K562 (cell line): ENCODE data around the gene ARHGAP10. TPM values are rescaled to one million over a fixed set of nuclear protein-coding genes. Genes with fewer than 3 reads are reported as not detected.

Experiments used
- ATAC-seq: fragments of 200-7000 bp; cut with Tn5 transposase; 3 replicates; pipeline ENCODE4 v1.9.1; 2020; ENCODE audit warnings: moderate library complexity
- BruUV-seq: library from RNA; stranded (reverse); fragments of 400-500 nt; replicated peaks from 2 replicates; lab custom pipeline; 2021; lab: Mats Ljungman, UMichigan
- CTCF ChIA-PET: fragments of 300-600 bp; formaldehyde crosslinking; extraction: SDS; loops from one replicate; lab custom pipeline; 2021; ENCODE audit warnings: low intra/inter-chr PET ratio; lab: Yijun Ruan, JAX
- POLR2A ChIA-PET: fragments of 300-600, 350-650 bp; sonication (Branson Sonifier 250); formaldehyde crosslinking; extraction: SDS; loops from one replicate; lab custom pipeline; 2021; ENCODE audit warnings: antibody characterized with exemption, inconsistent platforms; lab: Yijun Ruan, JAX
- DNase-seq, 4 experiments: peaks; one replicate each; pipeline versions ENCODE4 v3.0.0 to v3.0.0-alpha.2; 2011 to 2018; ENCODE audit warnings: low spot score in 3 of 4, mixed read lengths in 3 of 4; ENCODE audit errors: extremely low read depth in 1 of 4
- FAIRE-seq: peaks from 2 replicates; lab custom pipeline; 2011; peaks lifted over from hg19 to GRCh38; lab: Jason Lieb, UNC
- H2AFZ ChIP-seq: 2 replicates; pipeline ENCODE4 v1.6.0; 2011; ENCODE audit warnings: low read depth, low read length, control low read depth, inconsistent platforms
- H3K27ac ChIP-seq: fragments of 200-600 bp; 3 replicates; pipeline ENCODE4 v1.8.0; 2011; ENCODE audit warnings: low read depth, mild to moderate bottlenecking, control low read depth, inconsistent platforms, low read length, moderate library complexity, mixed read lengths; ENCODE audit errors: extremely low read depth
- H3K27me3 ChIP-seq, 2 experiments: fragments of 300-600 bp in 1 of 2; 2 replicates in 1 of 2; 3 replicates in 1 of 2; pipeline versions ENCODE4 v1.6.0 to v1.8.0; 2011; ENCODE audit warnings: inconsistent platforms in 2 of 2, low read length in 2 of 2, mild to moderate bottlenecking in 1 of 2, mixed read lengths in 1 of 2, moderate library complexity in 1 of 2; ENCODE audit not compliant: control insufficient read depth in 2 of 2, insufficient read depth in 2 of 2
- H3K36me3 ChIP-seq: fragments of 300-600 bp; 3 replicates; pipeline ENCODE4 v1.8.0; 2011; ENCODE audit warnings: mild to moderate bottlenecking, low read length, inconsistent platforms; ENCODE audit not compliant: control insufficient read depth, insufficient read depth
- H3K4me1 ChIP-seq, 2 experiments: fragments of 200-600 bp in 1 of 2; replicated peaks in 1 of 2; 2 replicates in 1 of 2; 3 replicates in 1 of 2; pipeline versions ENCODE4 v1.5.1 to v1.8.0; 2011; ENCODE audit warnings: inconsistent platforms in 2 of 2, low read length in 2 of 2, mild to moderate bottlenecking in 1 of 2, mixed read lengths in 1 of 2, moderate library complexity in 1 of 2; ENCODE audit not compliant: control insufficient read depth in 2 of 2, insufficient read depth in 2 of 2
- H3K4me2 ChIP-seq: 2 replicates; pipeline ENCODE4 v1.6.1; 2011; ENCODE audit warnings: low read length, control low read depth, inconsistent platforms, mixed read lengths; ENCODE audit not compliant: insufficient read depth
- H3K4me3 ChIP-seq: fragments of 200-600 bp; sonication (generic), shearing (Covaris generic); 2 replicates; pipeline ENCODE4 v1.5.1; 2016; ENCODE audit warnings: control low read depth, inconsistent platforms
- H3K79me2 ChIP-seq: fragments of 200-600 bp; 3 replicates; pipeline ENCODE4 v1.8.0; 2011; ENCODE audit warnings: low read length, inconsistent platforms; ENCODE audit not compliant: control insufficient read depth, insufficient read depth
- H3K9ac ChIP-seq, 2 experiments: 2 replicates each; pipeline versions ENCODE4 v1.6.0 to v1.6.1; 2011; ENCODE audit warnings: low read depth in 2 of 2, low read length in 2 of 2, control low read depth in 1 of 2, inconsistent platforms in 1 of 2, mild to moderate bottlenecking in 1 of 2, mixed read lengths in 1 of 2; ENCODE audit not compliant: insufficient read depth in 1 of 2
- H3K9me1 ChIP-seq: one replicate; pipeline ENCODE4 v1.6.0; 2011; ENCODE audit warnings: inconsistent platforms, mild to moderate bottlenecking, low read length, moderate library complexity; ENCODE audit not compliant: control insufficient read depth, insufficient read depth
- H3K9me3 ChIP-seq: replicated peaks from 2 replicates; pipeline ENCODE4 v1.5.1; 2011; ENCODE audit warnings: low read depth, low read length, inconsistent platforms; ENCODE audit not compliant: control insufficient read depth, insufficient read depth
- H4K20me1 ChIP-seq: replicated peaks from 2 replicates; pipeline ENCODE4 v1.6.1; 2011; ENCODE audit warnings: low read length, inconsistent platforms, mixed read lengths; ENCODE audit not compliant: control insufficient read depth, insufficient read depth
- BMI1 ChIP-seq: fragments of 150-350 bp; IDR thresholded peaks from 2 replicates; pipeline ENCODE4 v1.6.1; 2014; ENCODE audit warnings: low read length
- CHCHD3 ChIP-seq: fragments of 250-450 bp; sonication (Bioruptor Pico); IDR thresholded peaks from 2 replicates; pipeline ENCODE4 v2.1.2; 2022; ENCODE audit warnings: mild to moderate bottlenecking
- COPS2 ChIP-seq: fragments of 450-650 bp; conservative IDR thresholded peaks from 2 replicates; pipeline ENCODE4 v1.6.1; 2016; ENCODE audit warnings: mild to moderate bottlenecking, moderate library complexity
- CSDE1 ChIP-seq, 2 experiments: fragments of 450-650 bp; IDR thresholded peaks; 2 replicates each; pipeline ENCODE4 v1.6.1; 2016; ENCODE audit warnings: mild to moderate bottlenecking in 1 of 2
- HOXB6 ChIP-seq: fragments of 250-450 bp; sonication (Bioruptor Pico); IDR thresholded peaks from 2 replicates; pipeline ENCODE4 v1.5.1; 2022; ENCODE audit warnings: mild to moderate bottlenecking, borderline replicate concordance
- KLF13 ChIP-seq: fragments of 450-650 bp; IDR thresholded peaks from 2 replicates; pipeline ENCODE4 v1.6.1; 2016; ENCODE audit warnings: missing genetic modification characterization, low read depth, mild to moderate bottlenecking, missing compliant biosample characterization, moderate library complexity, borderline replicate concordance
- POLR2H ChIP-seq: IDR thresholded peaks from 2 replicates; pipeline ENCODE4 v1.6.1; 2016; ENCODE audit warnings: missing genetic modification characterization, low read depth, mild to moderate bottlenecking, control low read depth, missing compliant biosample characterization, moderate library complexity
- RBM15 ChIP-seq: fragments of 200-400 bp; formaldehyde crosslinking; IDR thresholded peaks from 2 replicates; pipeline ENCODE4 v1.6.1; 2018; ENCODE audit warnings: mild to moderate bottlenecking, low read length, moderate library complexity; ENCODE audit not compliant: insufficient read depth
- TOE1 ChIP-seq, 2 experiments: fragments of 450-650 bp in 1 of 2; sonication (generic) in 1 of 2; formaldehyde crosslinking in 1 of 2; IDR thresholded peaks; 2 replicates each; pipeline versions ENCODE4 v1.7.1 to v1.8.0; 2016 to 2022; ENCODE audit warnings: borderline replicate concordance in 2 of 2, mild to moderate bottlenecking in 2 of 2, antibody characterized with exemption in 1 of 2, inconsistent platforms in 1 of 2, low read depth in 1 of 2, missing genetic modification reagents in 1 of 2, moderate library complexity in 1 of 2
- TRIM28 ChIP-seq: fragments of 450-650 bp; IDR thresholded peaks from 2 replicates; pipeline ENCODE4 v1.6.1; 2017
- ZC3H8 ChIP-seq: fragments of 450-650 bp; IDR thresholded peaks from 2 replicates; pipeline ENCODE4 v1.6.1; 2017
- ZNF253 ChIP-seq: fragments of 250-450 bp; sonication (Bioruptor Pico); conservative IDR thresholded peaks from 2 replicates; pipeline ENCODE4 v1.6.1; 2021; ENCODE audit warnings: mild to moderate bottlenecking
- WGBS: fragments of 100-300 bp; shearing (Covaris generic); methylation state at CpG from one replicate; pipeline ENCODE4 v1.1.6; 2016; ENCODE audit warnings: low coverage, mixed read lengths; ENCODE audit not compliant: insufficient coverage; ENCODE audit errors: missing lambda C conversion rate; 5-methylcytosine and 5-hydroxymethylcytosine counted together
- in situ Hi-C: fragments of 300-500 bp; cut with MboI; formaldehyde crosslinking; loops from 4 replicates; pipeline ENCODE4 v1.15.0; 2018; ENCODE audit warnings: inconsistent platforms, mixed read lengths
- intact Hi-C: fragments of 100-400 bp; cut with micrococcal nuclease; formaldehyde crosslinking; loops from 2 replicates; pipeline ENCODE4 v1.14.2; 2022
- polyA plus RNA-seq, 8 experiments: library from polyadenylated mRNA; depleted of rRNA in 4 of 8; stranded (reverse) in 5 of 8; unstranded in 3 of 8; fragments of >200 nt; fragmentation: Nextera tagmentation in 2 of 8; fragmentation: Illumina TruSeq in 1 of 8; extraction: Ambion mirVana in 2 of 8; extraction: Trizol in 1 of 8; gene quantifications; 2 replicates each; pipeline versions ENCODE4 v1.2.1 to v1.2.3, GENCODE V29; 2011 to 2014; ENCODE audit warnings: inconsistent platforms in 1 of 8, missing spikeins in 1 of 8
- total RNA-seq, 7 experiments: library from RNA; depleted of rRNA in 6 of 7; stranded (reverse); fragments of >200 nt in 6 of 7; fragmentation: Illumina TruSeq in 2 of 7; extraction: Trizol in 2 of 7; gene quantifications; 2 replicates each; pipeline versions ENCODE4 v1.2.1 to v1.2.3, GENCODE V29; 2011 to 2021; ENCODE audit warnings: low replicate concordance in 1 of 7
- TF ChIP-seq, protein P1 (sequence below): fragments of 250-450 bp; sonication (Bioruptor Pico); IDR thresholded peaks from 2 replicates; pipeline ENCODE4 v1.4.0; 2020
- TF ChIP-seq, protein P2 (sequence below): fragments of 450-650 bp; formaldehyde crosslinking; IDR thresholded peaks from 2 replicates; pipeline ENCODE4 v1.4.0; 2022; ENCODE audit warnings: mild to moderate bottlenecking, moderate library complexity
- TF ChIP-seq, protein P3 (sequence below): fragments of 200-800 bp; sonication (Bioruptor generic); IDR thresholded peaks from 2 replicates; pipeline ENCODE4 v1.6.1; 2017; ENCODE audit warnings: missing genetic modification characterization, missing compliant biosample characterization

The ARHGAP10 gene
- total and polyA plus RNA-seq, 9 of the 15 experiments (the other 6 are each of a cell fraction or from before 2014, with no cell fraction given), result 0.03 to 0.22 (median 0.06) TPM; not detected in 3

DNA sequence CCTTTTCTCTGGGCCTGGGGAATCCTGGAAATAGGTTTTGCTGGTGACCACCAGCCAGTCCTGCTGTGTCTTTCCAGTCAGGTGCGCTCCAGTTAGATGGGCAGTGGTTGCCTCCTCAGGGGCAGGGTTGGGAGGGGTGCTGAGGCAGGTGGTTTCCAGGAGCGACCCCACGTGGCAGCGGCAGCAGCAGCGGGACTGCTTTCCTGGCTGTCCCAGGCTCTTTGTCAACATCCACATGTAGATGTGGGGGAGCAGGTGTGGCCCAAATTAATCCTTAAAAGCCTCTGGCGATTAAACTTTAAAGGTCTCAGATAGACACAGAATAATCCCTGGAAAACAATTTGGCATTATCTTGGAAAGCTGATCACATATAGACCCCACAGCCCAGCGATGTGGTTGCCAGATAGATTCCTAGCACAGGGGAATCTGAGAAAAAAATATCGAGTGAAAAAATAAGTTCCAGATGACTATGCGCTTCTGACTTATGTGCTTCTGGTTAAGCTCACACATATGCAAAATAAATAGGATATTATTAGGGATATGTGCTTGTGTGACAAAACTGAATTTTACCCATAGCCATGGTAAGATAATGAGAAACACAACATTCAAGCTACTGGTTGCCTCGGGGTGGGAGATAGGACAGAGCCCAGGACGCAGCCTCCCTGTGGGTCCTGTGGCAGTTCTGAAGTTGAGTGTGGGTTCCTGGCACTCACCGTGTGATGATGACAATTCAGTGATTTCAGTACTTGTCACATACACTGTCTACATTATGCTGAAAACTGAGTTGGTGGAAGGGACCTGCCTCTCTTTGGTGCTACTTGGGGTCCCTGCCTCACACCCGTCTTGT, 336.4 kb downstream of the ARHGAP10 start (continued):
- TF ChIP-seq BMI1 (no peak), POLR2H (tag) (no peak), ZNF253 (CRISPR knock-in tag) (no peak)
- TF ChIP-seq, protein P1, sequence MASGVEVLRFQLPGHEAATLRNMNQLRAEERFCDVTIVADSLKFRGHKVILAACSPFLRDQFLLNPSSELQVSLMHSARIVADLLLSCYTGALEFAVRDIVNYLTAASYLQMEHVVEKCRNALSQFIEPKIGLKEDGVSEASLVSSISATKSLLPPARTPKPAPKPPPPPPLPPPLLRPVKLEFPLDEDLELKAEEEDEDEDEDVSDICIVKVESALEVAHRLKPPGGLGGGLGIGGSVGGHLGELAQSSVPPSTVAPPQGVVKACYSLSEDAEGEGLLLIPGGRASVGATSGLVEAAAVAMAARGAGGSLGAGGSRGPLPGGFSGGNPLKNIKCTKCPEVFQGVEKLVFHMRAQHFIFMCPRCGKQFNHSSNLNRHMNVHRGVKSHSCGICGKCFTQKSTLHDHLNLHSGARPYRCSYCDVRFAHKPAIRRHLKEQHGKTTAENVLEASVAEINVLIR, result no peak
- TF ChIP-seq, all 486 proteins: peak for 0

DNA sequence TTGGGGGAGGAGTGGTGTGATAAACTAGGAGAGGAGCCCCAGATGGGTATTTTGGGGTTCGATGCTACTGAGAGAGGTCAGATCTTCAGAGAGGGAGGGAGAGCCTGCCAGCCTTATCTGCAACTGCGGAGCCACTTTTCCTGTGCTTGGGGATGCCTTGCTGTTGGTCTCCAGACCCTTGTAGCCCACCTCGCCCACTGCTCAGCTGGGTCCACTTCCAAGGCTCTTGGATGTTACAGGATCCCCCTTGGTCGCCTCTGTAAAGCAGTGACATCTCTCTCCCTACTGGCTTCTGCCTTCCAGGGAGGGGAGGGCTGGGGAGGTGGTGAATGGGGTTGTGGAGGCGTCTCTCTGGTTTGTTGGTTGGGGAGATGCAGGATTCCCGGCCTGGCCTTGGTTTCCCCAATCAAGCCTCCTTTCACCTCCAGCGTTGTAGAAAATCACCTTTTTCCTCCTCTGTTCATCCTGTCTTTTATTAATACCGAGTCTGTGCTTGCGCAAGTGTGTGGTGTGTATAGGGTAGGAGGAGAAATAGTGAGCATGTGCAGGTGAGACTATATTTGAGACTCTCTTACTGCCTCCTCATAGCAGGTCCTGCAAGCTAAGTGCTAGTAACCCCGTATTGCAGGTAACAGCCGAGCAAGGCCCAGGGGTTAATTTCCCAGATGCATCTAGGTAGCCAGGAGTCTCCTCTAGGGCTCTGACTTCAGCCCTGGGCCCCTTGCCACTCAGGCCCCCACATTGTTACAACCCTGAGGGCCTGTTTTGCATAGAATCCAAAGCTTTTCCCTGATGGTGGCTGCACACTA, 337.4 kb downstream of the ARHGAP10 start:
- H4K20me1 ChIP-seq, result no peaks in the 10 kb centered on the region
- no peaks in the 10 kb centered on the region for H3K4me1 ChIP-seq
- H2AFZ ChIP-seq, result no peak overlapping the region
- H3K27ac ChIP-seq, result no peak overlapping the region
- peaks cover 2 to 4% of the 10 kb centered on the region in 2 experiments; a peak in 2 of 5 replicates for H3K27me3 ChIP-seq
- no peaks in the 10 kb centered on the region for H3K9me1 ChIP-seq
- H3K79me2 ChIP-seq, result no peaks in the 10 kb centered on the region
- H3K9me3 ChIP-seq, result no peaks in the 10 kb centered on the region
- DNase-seq (no peak), FAIRE-seq (no peak), ATAC-seq (no peak)
- H3K36me3 ChIP-seq, result no peaks in the 10 kb centered on the region
- no peak overlapping the region for H3K9ac ChIP-seq
- H3K4me3 ChIP-seq, result no peak overlapping the region
- 0% methylated on average over 9 of the region's 11 CpGs for WGBS
- CTCF ChIA-PET, result no interaction called here
- POLR2A ChIA-PET, result no interaction called here
- no peak overlapping the region for H3K4me2 ChIP-seq
- in situ Hi-C loops, result no loop called here
- BruUV-seq, result no TSS peak
- intact Hi-C loops, result no loop called here
- TF ChIP-seq CSDE1 (IDR thresholded peaks at IDR 0.05) (no peak), COPS2 (no peak), HOXB6 (CRISPR knock-in tag) (no peak), ZC3H8 (no peak), TRIM28 (no peak), RBM15 (no peak), KLF13 (no peak), ZNF253 (CRISPR knock-in tag) (no peak), CHCHD3 (CRISPR knock-in tag) (no peak), TOE1 (IDR thresholded peaks at IDR 0.05; ENCODE audit: borderline replicate concordance) (no peak), TOE1 (CRISPR knock-in tag; IDR thresholded peaks at IDR 0.05; ENCODE audit: borderline replicate concordance, low read depth) (no peak)
- TF ChIP-seq, protein P2, sequence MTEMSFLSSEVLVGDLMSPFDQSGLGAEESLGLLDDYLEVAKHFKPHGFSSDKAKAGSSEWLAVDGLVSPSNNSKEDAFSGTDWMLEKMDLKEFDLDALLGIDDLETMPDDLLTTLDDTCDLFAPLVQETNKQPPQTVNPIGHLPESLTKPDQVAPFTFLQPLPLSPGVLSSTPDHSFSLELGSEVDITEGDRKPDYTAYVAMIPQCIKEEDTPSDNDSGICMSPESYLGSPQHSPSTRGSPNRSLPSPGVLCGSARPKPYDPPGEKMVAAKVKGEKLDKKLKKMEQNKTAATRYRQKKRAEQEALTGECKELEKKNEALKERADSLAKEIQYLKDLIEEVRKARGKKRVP (CRISPR knock-in tag), result no peak
- TF ChIP-seq, protein P3, sequence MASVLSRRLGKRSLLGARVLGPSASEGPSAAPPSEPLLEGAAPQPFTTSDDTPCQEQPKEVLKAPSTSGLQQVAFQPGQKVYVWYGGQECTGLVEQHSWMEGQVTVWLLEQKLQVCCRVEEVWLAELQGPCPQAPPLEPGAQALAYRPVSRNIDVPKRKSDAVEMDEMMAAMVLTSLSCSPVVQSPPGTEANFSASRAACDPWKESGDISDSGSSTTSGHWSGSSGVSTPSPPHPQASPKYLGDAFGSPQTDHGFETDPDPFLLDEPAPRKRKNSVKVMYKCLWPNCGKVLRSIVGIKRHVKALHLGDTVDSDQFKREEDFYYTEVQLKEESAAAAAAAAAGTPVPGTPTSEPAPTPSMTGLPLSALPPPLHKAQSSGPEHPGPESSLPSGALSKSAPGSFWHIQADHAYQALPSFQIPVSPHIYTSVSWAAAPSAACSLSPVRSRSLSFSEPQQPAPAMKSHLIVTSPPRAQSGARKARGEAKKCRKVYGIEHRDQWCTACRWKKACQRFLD (CRISPR knock-in tag), result no peak
